ENCODE results near the gene CRYBB1.
"Not testable (repeated sequence)": the region's sequence is repeated elsewhere in the genome, so short reads cannot be mapped to it uniquely, and the experiment has no call there.

Gene CRYBB1

DNA sequence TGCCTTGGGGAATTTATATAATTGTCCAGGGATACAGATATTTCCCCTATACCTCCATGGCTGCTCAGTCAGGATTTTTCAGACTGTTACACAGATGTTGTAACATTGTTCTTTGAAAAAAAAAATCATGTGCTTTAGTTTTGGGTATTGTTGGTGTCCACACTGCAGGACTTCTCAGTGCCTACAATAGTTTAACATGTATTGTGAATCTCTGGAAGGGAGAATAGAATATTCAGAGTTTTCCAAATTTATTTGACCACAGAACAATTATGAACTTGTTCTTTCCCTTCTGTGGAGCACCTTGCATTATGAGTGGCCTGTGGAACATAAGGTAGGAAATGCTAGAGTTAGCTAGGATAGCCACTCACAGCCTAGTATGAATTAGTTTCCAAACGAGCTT lies 18.5 kb upstream of the CRYBB1 start:
- DNase-seq (ENCODE audit: low read depth): no peak

DNA sequence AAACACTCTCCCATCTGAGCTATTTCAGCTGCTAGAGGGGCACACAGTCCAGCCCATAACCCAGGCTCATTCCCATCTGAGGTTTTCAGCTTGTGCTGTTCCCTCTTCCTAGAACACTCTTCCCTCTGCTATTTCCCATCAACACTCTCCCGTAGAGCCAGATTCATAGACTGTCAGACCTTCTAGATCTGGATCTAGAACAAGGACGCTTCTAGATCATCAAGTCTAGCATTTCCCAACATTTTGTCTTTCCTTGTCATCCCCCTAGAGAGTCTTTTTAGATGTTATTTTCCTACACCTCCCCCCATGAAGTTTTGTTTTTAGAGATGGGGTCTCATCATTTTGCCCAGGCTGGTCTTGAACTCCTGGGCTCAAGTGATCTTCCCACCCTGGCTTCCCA lies 17.3 kb upstream of the CRYBB1 start:
- no peak for DNase-seq (ENCODE audit: low read depth)

DNA sequence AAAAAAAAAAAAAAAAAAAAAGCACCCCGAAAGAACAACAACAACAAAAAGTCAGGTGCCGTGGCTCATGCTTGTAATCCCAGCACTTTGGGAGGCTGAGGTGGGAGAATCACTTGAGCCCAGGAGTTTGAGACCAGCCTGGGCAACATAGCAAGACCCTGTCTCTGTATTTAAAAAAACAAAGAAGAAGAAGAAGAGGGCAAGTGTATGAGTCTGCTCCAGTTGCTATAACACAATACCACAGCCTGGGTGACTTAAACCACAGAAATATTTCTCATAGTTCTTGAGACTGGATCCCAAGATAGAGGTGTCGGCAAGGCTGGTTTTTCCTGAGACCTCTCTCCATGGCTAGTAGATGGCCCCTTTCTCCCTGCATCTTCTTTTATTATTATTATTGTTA lies 16.4 kb upstream of the CRYBB1 start:
- no peak for DNase-seq (ENCODE audit: low read depth)

DNA sequence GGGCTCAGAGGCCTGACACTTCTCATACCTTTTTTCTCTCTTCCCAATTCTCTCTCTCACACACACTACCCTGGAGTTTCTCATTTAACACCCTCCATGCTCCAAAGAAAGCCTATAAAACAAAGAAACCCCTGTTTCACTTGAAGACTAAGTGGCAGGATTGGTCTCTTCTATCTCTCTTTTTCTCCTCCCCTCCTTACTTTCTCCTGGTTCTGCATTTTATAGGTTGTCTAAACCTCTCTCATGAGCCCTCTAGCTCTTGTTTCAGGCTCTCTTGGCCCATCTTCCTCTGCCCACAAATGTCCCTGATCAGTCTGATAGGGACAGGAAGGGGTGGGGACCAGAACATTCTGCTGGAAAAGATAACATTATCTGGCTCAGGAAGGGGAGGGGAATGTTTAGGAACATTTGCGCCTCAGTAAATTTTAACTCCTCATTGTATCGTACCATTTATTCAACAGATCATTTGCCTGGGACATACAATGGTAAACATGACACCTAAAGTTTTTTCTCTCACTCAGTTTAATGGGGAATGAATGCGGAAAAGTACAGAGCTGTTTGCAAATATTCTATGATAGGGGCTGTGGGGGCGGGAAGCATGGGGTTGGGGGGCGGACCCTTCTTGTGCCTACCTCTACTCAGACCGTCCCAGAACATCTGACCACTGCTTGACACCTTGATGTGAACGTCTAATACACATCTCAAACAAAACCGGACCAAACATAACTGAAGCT lies 14.8 kb upstream of the CRYBB1 start:
- no peak for DNase-seq (ENCODE audit: low read depth)

DNA sequence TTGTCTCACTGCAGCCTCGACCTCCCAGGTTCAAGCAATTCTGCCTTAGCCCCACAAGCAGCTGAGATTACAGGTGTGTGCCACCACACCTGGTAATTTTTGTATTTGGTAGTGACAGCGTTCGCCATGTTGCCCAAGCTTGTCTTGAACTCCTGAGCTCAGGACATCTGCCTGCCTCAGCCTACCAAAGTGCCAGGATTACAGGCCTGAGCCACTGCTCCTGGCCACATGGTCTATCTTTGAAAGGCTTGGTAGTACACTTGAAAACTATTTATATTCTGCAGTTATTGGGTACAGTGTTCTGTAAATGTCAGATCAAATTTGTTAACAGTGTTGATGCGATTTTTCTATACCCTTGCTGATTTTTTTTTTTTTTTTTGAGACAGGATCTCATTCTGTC lies 13.5 kb upstream of the CRYBB1 start:
- DNase-seq (ENCODE audit: low read depth): no peak

DNA sequence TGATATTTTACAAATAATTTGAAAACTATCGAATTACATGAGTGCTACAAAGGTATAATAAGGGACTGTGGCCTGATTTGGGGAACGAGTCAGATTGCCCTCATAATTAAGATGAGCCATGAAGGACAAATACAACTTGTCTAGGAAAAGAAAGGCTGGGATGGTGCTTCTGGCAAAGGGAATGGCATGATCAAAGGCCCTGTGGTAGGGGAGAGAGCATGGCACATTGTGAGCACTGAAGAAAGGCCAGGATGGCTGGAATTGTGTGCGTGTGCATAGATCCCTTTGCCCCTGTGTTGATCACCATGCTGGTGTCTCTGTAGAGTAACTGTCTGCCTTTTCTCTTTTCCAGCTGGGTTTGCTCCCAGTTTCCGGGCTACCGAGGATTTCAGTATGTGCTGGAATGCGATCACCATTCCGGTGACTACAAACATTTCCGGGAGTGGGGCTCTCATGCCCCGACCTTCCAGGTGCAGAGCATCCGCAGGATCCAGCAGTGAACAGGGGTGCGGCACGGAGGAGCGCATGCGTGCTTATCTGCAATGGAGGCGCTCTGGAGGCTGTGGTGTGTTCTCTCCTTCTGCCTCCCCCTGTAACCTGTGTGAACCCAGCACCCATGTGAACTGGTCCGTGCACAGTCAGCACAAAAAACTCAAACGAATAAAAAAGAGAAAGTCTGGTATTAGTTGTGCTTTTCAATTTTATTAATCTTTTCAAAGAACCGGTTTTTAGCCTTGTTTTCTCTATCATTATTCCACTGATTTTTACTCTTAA lies 12.3 kb upstream of the CRYBB1 start:
- DNase-seq (ENCODE audit: low read depth): no peak

DNA sequence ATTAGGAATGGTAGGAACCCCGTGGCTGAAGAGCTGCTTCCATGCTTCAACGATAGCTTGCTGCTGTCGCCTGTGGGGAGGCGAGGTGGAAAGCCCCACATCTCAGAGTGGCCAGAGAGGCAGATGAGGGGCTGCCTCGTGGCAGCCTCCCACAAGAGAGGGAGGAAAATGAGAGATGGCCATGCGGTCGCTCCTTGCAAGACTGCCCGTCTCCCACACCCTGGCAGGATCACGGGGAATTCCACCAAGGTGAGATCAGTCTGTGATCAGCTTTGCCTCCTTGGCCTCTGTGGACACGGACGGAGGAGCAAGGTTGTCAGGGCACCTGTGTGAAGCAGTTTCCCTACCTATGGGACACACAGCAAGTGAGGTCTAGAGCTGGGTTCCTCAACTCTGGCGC lies 7.0 kb upstream of the CRYBB1 start:
- no peak for DNase-seq (ENCODE audit: low read depth)

DNA sequence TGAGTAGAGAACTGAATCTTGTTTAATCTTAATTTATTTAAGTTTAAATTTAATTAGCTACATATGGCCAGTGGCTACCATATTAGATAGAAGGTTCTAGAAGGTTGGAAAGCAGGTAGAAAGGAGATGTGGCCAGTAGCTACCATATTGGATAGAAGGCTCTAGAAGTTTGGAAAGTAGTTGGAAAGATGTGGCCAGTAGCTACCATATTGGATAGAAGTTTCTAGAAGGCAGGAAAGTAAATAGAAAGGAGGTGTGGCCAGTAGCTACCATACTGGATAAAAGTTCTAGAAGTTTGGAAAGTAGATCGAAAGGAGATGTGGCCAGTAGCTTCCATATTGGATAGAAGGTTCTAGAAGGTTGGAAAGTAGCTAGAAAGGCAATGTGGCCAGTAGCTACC lies 6.2 kb upstream of the CRYBB1 start:
- no peak for DNase-seq (ENCODE audit: low read depth)

DNA sequence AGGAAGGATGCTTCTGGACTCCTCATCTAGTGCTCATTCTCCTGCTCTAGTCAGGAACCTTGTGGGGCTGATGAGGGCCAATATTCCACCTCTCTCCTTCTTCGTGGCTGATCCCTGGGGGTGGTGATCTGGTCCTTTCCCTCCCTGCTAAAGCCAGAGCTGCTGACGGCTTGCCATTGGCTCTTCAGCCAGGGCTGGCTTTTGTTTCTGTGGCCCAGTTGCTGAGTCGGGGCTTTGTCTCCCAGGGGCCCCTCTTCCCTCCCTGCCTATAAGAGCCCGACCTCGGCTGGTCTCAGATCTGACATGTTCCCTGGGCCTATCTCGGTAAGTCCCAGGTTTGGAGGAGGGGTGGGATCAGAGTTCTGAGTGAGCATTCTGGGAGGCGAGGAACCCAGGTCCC lies 3.8 kb upstream of the CRYBB1 start, which contains the start of gene CRYBA4:
Gene CRYBA4 (plus strand): TSS at position 301 of the 400 bp plus-strand sequence. CDS start 634 bp downstream, outside the sequence.
- no peak for DNase-seq (ENCODE audit: low read depth)

DNA sequence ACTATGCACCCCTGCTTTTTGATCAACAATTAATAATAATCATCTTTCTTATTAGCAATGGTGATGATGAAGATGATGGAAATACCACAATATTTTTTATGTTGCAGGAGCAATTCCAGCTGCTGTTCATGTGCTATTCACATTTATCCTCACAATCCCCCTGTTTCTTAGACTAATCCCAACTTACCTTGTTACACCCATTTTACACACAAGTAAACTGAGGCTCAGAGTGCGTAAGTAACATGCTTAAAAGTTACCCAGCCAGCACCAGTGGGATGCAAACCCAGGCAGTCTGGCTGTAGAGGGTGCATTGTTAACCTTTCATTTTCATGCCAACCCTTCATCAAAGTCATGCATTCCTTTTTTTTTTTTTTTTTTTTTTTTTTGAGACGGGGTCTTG lies 2.4 kb upstream of the CRYBB1 start:
- DNase-seq (ENCODE audit: low read depth): no peak

DNA sequence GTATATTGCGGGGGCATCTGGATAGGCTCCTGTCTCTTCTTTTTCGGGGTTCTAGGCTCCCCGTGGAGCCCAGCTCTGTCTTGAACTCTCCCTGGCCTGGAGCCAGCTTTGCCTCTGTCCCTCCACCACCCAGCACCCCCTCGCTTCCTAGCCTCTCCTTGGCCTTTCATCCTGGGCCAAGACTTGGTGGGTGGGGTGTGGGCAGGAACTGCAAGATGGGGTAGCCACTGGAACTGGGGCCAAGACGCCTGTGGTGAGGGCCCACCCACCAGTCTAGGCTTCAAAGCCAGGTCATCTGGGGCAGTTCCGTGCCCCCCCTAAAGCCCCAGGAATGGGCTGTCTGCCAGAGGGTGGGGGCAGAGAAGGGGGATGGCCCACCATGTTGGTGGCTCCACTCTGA lies 1.7 kb upstream of the CRYBB1 start:
- no peak for DNase-seq (ENCODE audit: low read depth)

DNA sequence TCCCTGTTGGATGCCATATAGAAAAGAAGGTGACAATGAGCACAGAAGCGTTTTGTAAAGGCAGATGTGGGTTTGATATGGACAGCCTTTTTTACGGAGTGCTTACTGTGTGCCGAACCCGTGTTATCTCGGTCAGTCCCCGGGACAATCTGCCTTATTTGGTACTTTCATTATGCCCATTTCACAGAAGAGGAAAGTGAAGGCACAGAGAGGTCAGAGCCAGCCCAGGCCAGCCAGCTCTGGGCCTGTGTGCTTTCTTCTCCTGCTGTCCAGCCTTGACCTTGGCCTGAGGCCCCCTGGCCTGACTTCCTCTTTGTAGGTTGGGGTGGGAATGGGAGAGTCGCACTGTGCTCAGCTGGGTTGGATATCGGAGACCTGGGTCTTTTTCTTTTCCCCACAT lies 628 bp upstream of the CRYBB1 start:
- DNase-seq (ENCODE audit: low read depth): no peak

DNA sequence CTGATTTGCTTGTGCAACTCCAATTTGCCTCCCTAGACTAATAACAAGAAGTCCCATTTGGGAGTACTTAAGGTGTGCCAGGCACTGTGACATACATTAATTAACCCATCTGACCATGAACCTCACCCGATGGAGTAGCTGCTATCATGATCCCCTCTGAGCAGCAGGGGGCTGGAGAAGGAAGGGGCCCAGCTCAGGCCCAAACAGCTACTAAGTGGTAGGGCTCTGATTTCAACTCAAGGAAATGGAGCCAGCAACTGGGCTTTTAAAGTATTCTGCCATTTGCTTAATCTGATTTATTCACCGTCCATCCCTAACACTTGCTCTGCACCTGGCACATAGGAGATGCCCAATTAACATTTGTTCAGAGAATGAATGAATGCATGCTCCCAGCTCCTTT lies 1.2 kb downstream of the CRYBB1 start:
- DNase-seq (ENCODE audit: low read depth): no peak

DNA sequence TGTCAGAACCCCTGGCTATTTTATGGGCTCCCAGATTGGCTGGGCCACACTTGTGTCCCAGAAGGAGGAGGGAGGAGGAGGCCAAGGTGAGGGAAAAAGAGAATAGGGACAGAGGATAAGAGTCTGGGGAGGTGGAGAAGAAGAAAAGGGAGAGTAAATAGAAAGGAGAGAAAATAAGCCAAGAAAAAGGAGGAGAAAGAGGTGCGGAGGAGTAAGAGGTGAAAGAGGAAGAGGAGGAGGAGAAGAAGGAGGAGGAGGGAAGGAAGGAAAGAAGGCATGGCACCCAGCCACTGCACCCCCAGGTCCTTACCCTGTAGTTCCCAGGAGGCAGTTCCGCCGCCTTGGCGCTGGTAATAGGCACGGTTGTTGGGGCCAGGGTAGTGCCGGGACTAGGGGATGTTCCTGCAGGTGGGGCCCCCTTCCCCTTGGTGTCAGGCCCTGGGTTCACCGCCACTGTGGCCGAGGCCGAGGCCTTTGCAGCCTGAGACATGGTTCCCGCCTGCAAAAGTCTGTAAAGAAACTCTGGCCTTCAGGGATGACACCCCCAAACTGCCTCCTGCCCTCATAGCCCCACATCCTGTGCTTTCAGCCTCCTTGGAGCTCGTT lies 1.9 kb downstream of the CRYBB1 start:
- no peak for DNase-seq (ENCODE audit: low read depth)

DNA sequence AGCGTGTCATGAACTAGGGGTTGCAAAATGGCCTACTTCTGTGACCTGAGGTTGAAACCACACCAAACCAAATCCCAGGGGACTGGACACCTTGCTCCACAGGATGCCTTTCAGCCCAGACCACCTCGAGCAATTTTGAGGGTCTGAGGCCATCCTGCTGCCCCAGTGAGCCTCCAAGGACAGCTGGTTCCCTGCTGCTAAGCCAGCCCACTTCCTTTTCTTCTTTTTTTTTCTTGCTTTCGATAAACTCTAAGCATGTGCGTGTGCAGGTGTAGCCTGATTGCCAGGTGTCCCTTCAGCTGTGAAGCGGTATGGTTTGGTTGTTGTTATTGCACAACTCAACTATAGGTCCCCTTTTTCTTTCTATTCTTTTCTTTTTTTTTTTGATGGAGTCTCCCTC lies 2.7 kb downstream of the CRYBB1 start:
- DNase-seq (ENCODE audit: low read depth): no peak

DNA sequence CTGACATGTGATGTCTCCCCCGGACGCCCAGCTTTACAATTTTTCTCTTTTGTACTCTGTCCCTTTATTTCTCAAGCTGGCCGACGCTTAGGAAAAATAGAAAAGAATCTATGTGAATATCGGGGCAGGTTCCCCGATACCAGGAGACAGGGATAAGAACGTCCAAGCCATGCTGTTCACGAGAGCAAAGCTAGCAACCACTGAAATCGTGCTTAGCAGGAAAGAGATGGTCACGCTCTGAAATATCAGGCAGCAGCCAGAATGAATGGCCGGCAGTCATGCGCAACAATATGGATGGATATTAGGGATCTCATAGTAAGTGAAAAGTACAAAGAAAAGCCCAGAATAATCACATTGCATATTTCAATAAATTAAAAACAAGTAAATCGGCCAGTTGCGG lies 3.5 kb downstream of the CRYBB1 start:
- DNase-seq (ENCODE audit: low read depth): no peak

DNA sequence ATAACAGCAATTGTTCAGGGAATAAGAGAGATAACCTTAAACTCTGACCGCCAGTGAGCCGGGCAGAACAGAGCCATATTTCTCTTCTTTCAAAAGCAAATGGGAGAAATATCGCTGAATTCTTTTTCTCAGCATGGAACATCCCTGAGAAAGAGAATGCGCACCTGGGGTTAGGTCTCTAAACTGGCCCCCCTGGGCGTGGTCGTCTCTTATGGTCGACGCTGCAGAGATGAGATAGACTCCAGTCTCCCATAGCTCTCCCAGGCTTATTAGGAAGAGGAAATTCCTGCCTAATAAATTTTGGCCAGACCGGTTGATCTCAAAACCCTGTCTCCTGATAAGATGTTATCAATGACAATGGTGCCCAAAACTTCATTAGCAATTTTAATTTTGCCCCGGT lies 4.1 kb downstream of the CRYBB1 start:
- not testable (repeated sequence) for DNase-seq (ENCODE audit: low read depth)

DNA sequence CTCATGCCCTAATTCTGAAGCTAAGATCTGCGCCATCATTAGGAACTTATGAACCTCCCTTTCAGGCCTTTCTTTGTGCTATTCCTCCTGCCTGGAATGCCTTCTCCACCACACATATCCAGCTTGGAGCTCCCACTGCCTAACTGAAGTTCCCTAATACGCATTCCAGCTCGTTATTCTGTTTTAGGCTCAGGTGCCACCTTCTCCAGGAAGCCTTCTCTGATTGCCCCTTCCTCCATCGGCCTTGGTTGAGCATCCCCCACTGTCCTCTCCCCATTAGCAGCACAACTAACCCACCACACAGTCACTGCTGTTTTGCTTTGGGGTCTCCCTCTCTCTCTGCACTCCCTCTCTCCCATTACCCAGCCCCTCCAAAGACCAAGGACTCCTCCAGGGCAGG lies 5.2 kb downstream of the CRYBB1 start:
- DNase-seq (ENCODE audit: low read depth): no peak

DNA sequence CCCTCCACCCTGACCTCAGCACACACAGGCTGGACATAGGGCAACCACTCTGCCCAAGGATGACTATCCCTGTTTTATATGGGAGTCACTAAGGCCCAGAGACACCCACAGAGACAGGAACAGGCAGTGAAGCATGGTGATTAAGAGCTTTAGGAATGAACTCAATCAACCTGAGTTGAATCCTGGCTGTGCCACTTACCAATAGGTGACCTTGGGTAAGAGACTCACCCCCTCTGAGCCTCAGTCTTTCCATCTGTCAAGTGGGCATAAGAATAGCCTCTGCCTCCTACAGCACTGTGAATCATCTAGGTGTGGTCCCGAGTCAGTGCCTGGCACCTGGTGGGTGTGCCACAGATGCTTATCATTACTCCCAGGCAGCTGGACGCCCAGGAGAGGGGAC lies 6.8 kb downstream of the CRYBB1 start:
- DNase-seq (ENCODE audit: low read depth): no peak

DNA sequence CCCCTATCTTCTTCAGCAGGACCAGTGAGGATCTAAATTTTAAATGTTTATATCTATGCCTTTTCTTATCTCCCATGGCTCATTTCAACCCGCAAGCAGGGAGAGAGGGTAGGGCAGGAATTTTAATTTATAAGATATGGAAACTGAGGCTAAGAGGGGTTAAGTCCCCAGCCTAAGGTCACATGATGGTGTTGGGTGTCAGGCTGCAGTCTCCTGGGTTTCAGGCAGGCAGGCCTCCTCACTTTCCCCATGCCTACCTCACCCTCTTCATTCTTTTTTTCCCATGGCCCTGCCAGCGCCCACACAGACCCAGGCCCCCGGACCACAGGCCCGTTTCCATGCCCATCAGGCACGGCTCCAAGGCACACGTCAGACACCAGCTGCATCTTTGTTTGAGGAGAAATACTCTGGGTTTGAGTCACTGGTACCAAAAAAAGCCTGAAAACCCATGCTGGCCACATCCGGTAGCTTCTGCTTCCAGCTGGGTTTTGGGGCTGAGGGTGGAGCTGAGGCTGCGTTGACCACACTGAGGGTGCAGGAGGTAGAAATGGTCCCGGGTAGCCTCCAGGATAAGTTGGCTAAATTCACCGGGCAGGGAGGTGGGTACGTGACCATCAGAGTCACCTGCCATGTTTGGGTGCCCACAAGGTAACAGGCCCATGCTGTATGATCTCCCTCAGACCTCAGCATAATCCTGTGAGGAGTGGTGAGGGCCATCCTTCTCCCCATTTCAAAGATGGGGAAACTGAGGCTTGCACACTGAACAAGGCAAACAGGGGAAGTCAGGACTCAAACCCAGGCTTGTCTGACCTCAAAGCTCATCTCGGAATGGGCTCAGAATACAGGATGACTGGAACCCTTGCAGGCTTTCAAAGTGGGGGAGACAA lies 7.5 kb downstream of the CRYBB1 start:
- DNase-seq (ENCODE audit: low read depth): no peak

DNA sequence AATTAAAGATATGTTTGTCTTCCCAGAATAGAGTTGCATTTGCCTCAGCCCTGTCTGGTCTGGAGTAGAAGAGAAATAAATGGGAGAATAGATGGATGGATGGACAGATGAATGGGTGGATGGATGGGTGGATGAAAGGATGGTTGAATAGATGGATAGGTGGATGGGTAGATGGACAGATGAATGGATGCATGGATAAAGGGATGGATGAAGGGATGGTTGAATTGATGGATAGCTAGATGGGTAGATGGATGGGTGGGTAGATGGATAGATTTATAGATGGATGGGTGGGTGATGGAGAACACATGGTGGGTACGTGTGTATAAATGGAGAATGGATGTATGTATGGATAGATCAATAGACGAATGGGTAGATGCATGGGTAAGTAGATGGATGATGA lies 8.5 kb downstream of the CRYBB1 start:
- DNase-seq (ENCODE audit: low read depth): no peak

DNA sequence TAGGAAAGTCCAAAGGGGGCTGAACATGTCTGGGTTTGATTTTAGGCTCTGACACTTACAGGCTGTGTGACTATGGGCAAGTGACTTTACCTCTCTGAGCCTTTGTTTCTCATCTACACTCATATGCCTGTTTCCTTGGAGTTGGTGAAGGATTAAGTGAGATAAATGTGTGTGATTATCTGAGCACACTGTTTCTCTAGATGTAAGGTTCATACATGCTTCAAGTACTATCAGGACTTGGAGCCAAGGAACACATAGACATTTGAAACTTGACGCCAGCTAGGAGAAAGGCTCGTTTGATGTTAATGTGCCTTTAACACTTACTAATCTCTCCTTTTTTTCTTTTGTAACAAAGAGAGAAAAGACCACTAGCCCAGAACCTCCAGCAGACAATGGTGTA lies 9.7 kb downstream of the CRYBB1 start:
- DNase-seq (ENCODE audit: low read depth): no peak

Measured in activated T-cell treated with anti-CD3 and anti-CD28 coated beads for 24 hours (primary cell).